ENCODE data around the gene RTTN.

DNA sequence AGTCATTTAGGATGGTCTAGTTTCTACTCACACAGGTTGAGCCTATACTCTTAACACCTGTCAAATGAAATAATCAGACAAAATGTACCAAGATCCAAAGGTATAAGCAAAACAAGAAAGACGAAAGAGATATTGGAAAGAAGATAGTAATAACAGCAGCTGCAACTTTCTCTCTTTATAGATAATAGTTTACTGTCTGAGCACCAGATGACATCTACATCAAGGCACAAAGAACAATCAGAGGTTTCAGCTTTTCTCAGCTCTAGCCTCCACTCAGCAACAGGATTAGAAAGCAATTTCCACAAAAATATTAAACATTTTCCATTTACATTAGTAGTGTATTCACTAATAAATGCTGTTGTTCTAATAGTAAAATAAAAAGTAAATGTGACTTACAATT lies 66.3 kb downstream of the RTTN start:
- TF ChIP-seq CTCF (IDR thresholded peaks at IDR 0.05) = no peak
- no peak for TF ChIP-seq POLR2A (IDR thresholded peaks at IDR 0.05)

All from testis (tissue), 2 donors.